22Rv1 (cell line): Measurements from ENCODE around the gene GPD2.

Source experiments
- ZFX ChIP-seq: fragments of 450-650 bp; IDR thresholded peaks from 2 replicates; pipeline ENCODE4 v1.6.1; 2017; ENCODE audit warnings: antibody characterized with exemption, borderline replicate concordance
- TF ChIP-seq, protein P1 (sequence below): fragments of 450-650 bp; IDR thresholded peaks from 2 replicates; pipeline ENCODE4 v1.5.1; 2017; ENCODE audit warnings: mild to moderate bottlenecking

DNA sequence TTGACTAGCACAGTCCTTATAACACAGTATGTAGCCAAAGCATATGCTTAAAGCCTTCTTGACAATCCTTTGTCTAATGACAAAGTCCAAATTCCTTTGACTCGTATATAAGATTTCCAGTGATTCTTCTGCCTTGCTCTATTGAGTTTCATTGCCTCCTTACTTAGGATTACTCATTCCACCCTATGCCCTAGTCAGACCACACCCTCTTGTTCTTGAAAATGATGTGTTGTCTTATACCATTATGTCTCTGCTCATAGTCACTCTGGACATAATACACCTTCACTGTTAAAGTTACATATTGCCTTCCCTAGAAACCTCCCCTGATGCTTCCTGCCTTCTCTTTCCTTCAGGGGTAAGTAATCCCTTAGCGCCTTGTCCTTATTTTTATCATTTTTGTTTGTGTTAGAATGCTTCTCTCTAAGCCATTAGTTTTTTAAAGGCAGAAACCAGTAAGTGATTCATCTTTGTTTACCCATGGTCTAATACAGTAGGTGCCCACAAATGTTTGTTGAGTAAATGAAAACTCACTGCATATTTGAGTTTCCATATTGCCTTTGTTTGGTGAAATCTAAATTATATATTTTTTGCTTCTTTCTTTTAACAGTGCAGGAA, 19.3 kb downstream of the GPD2 start:
- TF ChIP-seq, protein P1, sequence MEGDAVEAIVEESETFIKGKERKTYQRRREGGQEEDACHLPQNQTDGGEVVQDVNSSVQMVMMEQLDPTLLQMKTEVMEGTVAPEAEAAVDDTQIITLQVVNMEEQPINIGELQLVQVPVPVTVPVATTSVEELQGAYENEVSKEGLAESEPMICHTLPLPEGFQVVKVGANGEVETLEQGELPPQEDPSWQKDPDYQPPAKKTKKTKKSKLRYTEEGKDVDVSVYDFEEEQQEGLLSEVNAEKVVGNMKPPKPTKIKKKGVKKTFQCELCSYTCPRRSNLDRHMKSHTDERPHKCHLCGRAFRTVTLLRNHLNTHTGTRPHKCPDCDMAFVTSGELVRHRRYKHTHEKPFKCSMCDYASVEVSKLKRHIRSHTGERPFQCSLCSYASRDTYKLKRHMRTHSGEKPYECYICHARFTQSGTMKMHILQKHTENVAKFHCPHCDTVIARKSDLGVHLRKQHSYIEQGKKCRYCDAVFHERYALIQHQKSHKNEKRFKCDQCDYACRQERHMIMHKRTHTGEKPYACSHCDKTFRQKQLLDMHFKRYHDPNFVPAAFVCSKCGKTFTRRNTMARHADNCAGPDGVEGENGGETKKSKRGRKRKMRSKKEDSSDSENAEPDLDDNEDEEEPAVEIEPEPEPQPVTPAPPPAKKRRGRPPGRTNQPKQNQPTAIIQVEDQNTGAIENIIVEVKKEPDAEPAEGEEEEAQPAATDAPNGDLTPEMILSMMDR = no peak
- TF ChIP-seq ZFX = no peak
